ENCODE data around the gene ANXA11. TPM values are rescaled to one million over a fixed set of nuclear protein-coding genes. Genes with fewer than 3 reads are reported as not detected.

The ANXA11 gene
- total and polyA plus RNA-seq, 2 experiments from 2014 or later = 80.2 to 112 TPM

DNA sequence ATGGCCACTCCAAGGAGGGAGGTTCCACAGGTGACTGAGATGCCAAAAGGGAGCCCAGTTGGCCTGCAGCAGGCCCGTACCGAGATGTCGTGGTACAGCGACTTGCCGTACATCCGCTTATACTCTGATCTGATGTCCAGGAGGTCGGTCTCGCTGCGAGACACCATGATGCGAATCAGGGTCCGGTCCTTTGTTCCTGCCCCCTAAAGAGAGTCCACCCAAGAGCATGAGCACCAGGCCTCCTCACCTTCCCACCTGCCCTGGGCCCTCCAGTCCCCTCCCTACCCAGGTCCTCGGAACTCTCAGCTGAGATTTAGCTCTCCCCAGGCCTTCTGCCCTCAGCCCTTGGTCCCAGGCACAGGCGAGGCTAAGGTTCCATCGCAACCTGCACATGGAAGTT, 47.8 kb downstream of the ANXA11 start:
- Histone ChIP-seq H3K27me3 (no peaks in the 10 kb centered on the region), H3K36me3 (peaks cover 10% of the 10 kb centered on the region), H3K4me3 (no peak overlapping the region), H3K27ac (no peak overlapping the region), H3K4me1 (ENCODE audit: low read depth) (no peaks in the 10 kb centered on the region), H3K9me3 (ENCODE audit: low read depth) (no peaks in the 10 kb centered on the region)
- TF ChIP-seq, protein P1, sequence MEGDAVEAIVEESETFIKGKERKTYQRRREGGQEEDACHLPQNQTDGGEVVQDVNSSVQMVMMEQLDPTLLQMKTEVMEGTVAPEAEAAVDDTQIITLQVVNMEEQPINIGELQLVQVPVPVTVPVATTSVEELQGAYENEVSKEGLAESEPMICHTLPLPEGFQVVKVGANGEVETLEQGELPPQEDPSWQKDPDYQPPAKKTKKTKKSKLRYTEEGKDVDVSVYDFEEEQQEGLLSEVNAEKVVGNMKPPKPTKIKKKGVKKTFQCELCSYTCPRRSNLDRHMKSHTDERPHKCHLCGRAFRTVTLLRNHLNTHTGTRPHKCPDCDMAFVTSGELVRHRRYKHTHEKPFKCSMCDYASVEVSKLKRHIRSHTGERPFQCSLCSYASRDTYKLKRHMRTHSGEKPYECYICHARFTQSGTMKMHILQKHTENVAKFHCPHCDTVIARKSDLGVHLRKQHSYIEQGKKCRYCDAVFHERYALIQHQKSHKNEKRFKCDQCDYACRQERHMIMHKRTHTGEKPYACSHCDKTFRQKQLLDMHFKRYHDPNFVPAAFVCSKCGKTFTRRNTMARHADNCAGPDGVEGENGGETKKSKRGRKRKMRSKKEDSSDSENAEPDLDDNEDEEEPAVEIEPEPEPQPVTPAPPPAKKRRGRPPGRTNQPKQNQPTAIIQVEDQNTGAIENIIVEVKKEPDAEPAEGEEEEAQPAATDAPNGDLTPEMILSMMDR (IDR thresholded peaks at IDR 0.05; ENCODE audit: low read depth, low read length) = no peak
- DNase-seq (ENCODE audit: low read depth in 1 of 2, low spot score in 1 of 2) = no peak

DNA sequence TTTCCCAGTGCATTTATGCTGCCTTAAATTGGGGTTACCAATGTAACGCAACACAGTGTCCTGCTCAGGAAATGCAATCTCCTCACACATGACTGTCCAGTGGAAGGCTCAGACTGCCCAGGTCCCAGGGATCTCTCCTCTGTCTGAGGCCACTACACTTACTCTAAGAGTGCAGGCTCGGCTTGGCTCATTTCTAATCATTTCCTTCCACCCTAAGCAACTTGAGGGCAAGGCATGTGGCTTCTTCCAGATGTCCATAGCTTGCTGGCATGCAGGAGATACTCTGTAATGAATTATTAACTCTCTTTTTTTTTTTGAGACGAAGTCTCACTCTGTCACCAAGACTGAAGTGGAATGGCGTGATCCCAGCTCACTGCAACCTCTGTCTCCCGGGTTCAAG, 49.1 kb downstream of the ANXA11 start:
- no peak for DNase-seq (ENCODE audit: low read depth in 1 of 2, low spot score in 1 of 2)
- Histone ChIP-seq H3K27ac (no peak overlapping the region), H3K36me3 (peaks cover 8% of the 10 kb centered on the region), H3K27me3 (no peaks in the 10 kb centered on the region), H3K4me3 (no peak overlapping the region), H3K4me1 (ENCODE audit: low read depth) (no peaks in the 10 kb centered on the region), H3K9me3 (ENCODE audit: low read depth) (no peaks in the 10 kb centered on the region)
- TF ChIP-seq, protein P1 (IDR thresholded peaks at IDR 0.05; ENCODE audit: low read depth, low read length) = no peak

DNA sequence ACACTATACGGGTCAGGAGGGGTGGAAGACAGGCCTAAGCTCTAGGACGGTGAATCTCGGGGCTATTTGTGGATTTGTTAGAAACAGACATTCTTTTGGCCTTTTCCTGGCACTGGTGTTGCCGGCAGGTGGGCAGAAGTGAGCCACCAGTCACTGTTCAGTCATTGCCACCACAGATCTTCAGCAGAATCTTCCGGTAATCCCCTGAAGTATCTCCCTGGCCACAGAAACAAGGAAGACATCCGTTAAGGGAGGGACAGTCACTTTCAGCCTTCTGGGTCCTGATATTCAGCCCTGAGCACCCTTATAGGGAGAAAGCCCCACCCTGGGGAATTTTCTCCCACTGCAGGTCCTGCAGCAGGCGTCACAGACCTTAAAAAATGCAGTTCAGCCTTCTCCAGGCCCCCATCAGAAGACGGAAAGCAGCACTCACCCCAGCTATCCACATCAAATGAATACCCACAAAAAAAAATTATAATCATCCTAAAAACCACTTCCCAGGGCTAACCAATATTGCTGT, 49.6 kb downstream of the ANXA11 start:
- H3K36me3 ChIP-seq = peaks cover 8% of the 10 kb centered on the region
- TF ChIP-seq, protein P1 (IDR thresholded peaks at IDR 0.05; ENCODE audit: low read depth, low read length) = no peak
- H3K27ac ChIP-seq = no peak overlapping the region
- no peak for DNase-seq (ENCODE audit: low read depth in 1 of 2, low spot score in 1 of 2)
- H3K4me3 ChIP-seq = no peak overlapping the region
- H3K27me3 ChIP-seq = no peaks in the 10 kb centered on the region
- H3K4me1 ChIP-seq (ENCODE audit: low read depth) = no peaks in the 10 kb centered on the region
- no peaks in the 10 kb centered on the region for H3K9me3 ChIP-seq (ENCODE audit: low read depth)

DNA sequence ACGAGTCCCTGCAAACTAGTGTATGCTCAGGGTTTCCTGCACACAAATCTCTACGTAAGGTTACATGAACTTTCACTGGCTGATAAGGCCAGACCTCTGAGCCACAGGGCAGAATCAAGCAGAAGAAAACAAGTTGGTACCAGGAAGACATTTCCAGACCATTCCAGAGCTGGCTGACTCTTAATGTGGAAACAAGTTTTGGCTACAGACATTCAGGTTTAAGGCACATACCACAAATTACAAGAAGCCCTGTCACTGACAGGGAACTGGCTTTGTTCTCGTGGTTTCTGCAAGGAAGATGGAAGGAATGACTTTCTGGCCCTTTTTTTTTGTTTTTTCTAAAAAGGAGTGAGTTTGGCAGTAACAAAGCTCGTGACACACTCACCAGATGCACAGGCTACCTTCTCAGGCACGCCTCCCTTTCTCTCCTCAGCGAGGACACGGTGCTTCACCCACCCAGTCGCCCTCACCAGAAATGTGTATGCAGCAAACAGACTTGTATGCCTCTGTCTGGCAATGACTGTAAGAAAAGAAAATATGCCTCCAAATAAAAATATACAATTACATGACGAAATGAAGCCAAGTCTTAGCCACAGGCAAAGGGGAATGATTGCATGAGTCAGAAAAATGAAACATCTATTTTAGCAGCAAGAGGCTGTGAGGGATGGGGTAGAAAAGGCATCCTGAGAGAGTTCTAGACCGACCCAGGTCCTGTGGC, 50.2 kb downstream of the ANXA11 start:
- H3K27me3 ChIP-seq = no peaks in the 10 kb centered on the region
- DNase-seq (ENCODE audit: low read depth in 1 of 2, low spot score in 1 of 2) = peak in 1 of 2 donors; percentile 94
- TF ChIP-seq, protein P1 (IDR thresholded peaks at IDR 0.05; ENCODE audit: low read depth, low read length) = no peak
- no peak overlapping the region for H3K27ac ChIP-seq
- no peaks in the 10 kb centered on the region for H3K4me1 ChIP-seq (ENCODE audit: low read depth)
- peaks cover 8% of the 10 kb centered on the region for H3K36me3 ChIP-seq
- H3K9me3 ChIP-seq (ENCODE audit: low read depth) = no peaks in the 10 kb centered on the region
- H3K4me3 ChIP-seq = no peak overlapping the region

DNA sequence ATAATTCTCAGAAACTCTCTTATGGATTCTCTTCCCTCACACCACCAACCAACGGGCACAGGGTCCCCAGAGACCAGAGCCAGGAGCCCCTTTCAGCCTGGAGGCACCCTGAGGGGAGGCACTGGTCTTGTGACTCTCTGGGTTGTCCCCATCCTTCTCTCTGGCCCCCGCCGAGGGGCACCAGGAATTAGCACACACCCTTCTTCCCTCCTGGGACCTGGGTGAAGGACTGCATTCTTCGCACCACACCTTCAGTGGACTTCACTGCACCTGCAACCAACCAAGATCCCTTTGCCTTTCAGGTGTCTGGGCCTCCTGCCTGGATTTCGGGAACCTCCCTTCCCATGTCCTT, 50.7 kb downstream of the ANXA11 start:
- H3K27ac ChIP-seq = no peak overlapping the region
- H3K27me3 ChIP-seq = no peaks in the 10 kb centered on the region
- no peaks in the 10 kb centered on the region for H3K4me1 ChIP-seq (ENCODE audit: low read depth)
- H3K36me3 ChIP-seq = peaks cover 8% of the 10 kb centered on the region
- no peak for DNase-seq (ENCODE audit: low read depth in 1 of 2, low spot score in 1 of 2)
- H3K9me3 ChIP-seq (ENCODE audit: low read depth) = no peaks in the 10 kb centered on the region
- TF ChIP-seq, protein P1 (IDR thresholded peaks at IDR 0.05; ENCODE audit: low read depth, low read length) = no peak
- H3K4me3 ChIP-seq = no peak overlapping the region
